Right lobe of liver (tissue), 4 donors: ENCODE results near the gene BAHD1.

Experiments
- POLR2A ChIP-seq: fragments of 450-650 bp; IDR thresholded peaks from one replicate; pipeline ENCODE4 v1.6.1; 2017; ENCODE audit warnings: antibody characterized with exemption, mild to moderate bottlenecking
- TF ChIP-seq, protein P1 (sequence below), 4 donors: fragments of 200-600 bp in 3 of 4; fragments of 450-650 bp in 1 of 4; IDR thresholded peaks; one replicate each; pipeline versions ENCODE4 v1.5.1 to v1.8.0; 2016 to 2022; ENCODE audit warnings: antibody characterized with exemption in 4 of 4, mild to moderate bottlenecking in 2 of 4
- donor health status: DM: no; HTN: no; CAD: no.
- donor health status: DM: no; HTN: no; CAD: no.
- donor health status: DM: no; HTN: yes; CAD: no.

DNA sequence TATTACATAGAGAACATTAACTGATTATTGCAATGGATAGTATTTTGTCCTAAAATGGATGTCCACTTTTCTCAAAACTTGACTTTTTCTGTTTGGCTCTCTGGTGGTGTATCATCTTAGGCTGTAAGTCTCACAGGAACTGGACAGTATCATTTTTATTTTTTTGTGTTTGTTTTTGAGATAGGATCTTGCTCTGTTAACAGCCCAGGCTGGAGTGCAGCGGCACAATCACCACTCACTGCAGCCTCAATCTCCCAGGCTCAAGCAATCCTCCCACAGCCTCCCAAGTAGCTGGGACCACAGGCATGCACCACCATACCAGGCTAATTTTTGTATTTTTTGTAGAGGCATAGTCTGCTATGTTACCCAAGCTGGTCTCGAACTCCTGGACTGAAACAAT is 43.2 kb downstream of the BAHD1 start:
- TF ChIP-seq POLR2A, result no peak
- TF ChIP-seq, protein P1, sequence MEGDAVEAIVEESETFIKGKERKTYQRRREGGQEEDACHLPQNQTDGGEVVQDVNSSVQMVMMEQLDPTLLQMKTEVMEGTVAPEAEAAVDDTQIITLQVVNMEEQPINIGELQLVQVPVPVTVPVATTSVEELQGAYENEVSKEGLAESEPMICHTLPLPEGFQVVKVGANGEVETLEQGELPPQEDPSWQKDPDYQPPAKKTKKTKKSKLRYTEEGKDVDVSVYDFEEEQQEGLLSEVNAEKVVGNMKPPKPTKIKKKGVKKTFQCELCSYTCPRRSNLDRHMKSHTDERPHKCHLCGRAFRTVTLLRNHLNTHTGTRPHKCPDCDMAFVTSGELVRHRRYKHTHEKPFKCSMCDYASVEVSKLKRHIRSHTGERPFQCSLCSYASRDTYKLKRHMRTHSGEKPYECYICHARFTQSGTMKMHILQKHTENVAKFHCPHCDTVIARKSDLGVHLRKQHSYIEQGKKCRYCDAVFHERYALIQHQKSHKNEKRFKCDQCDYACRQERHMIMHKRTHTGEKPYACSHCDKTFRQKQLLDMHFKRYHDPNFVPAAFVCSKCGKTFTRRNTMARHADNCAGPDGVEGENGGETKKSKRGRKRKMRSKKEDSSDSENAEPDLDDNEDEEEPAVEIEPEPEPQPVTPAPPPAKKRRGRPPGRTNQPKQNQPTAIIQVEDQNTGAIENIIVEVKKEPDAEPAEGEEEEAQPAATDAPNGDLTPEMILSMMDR (IDR thresholded peaks at IDR 0.05), result no peak
